ENCODE results near the gene RIPK1. TPM values are rescaled to one million over a fixed set of nuclear protein-coding genes. Genes with fewer than 3 reads are reported as not detected.

RIPK1 gene
- total RNA-seq, 1 donor from 2014 or later, result 14.7 TPM

DNA sequence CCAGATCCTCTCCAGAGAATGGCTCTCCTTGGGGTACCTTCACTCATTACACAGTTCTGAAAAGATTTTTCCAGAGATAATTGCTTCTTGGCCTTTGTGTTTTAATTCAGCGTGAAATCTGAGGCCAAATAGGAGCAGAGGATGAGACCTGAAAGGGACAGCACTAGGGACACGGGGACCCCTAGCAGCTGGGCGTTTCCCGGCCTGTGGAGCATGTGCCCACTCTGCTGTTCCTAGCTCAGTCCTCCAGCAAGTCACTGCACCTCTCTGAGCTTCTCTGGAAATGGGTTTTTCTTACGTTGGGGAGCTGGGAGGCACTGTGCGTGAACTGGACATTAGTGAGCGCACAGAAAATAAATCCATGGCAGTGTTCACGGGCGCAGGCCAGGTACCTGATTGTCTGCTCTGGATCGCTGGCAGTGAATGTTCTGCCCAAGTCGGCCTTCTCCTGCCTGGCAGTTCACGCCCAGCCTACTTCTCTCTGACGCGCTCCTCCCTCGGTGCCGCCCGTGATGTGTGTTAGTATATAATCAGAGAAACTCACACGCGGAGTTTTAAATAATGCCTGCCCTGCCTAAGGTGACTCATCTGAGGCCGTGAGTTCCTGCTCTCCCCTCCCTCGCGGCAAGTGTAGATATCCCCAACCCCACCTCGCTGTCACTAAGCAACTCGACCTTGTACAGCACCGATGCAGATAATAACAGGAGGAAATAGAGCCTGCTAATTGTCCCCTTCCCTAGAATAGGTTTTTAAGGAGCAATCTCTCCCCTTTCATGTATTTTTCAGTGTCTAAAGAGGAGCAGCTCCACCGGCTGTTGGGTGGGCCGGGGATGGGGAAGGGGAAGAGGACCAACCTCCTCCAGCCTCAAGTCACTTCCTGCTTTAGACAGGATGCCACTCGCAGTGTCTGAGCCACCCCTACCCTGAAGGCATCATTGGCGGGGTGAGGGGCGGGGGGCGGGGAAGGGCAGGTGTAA is 91.8 kb downstream of the RIPK1 start:
- Mint-ChIP-seq H3K4me1 (ENCODE audit: unreplicated experiment) (peaks cover 29% of the 10 kb centered on the region), H3K27me3 (peaks cover 26% of the 10 kb centered on the region), H3K36me3 (peaks cover 5% of the 10 kb centered on the region), H3K4me3 (peak overlapping the region; percentile 81), H3K27ac (peak overlapping the region; percentile 96), H3K9me3 (no peaks in the 10 kb centered on the region)
- TF ChIP-seq, protein P1, sequence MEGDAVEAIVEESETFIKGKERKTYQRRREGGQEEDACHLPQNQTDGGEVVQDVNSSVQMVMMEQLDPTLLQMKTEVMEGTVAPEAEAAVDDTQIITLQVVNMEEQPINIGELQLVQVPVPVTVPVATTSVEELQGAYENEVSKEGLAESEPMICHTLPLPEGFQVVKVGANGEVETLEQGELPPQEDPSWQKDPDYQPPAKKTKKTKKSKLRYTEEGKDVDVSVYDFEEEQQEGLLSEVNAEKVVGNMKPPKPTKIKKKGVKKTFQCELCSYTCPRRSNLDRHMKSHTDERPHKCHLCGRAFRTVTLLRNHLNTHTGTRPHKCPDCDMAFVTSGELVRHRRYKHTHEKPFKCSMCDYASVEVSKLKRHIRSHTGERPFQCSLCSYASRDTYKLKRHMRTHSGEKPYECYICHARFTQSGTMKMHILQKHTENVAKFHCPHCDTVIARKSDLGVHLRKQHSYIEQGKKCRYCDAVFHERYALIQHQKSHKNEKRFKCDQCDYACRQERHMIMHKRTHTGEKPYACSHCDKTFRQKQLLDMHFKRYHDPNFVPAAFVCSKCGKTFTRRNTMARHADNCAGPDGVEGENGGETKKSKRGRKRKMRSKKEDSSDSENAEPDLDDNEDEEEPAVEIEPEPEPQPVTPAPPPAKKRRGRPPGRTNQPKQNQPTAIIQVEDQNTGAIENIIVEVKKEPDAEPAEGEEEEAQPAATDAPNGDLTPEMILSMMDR (conservative IDR thresholded peaks at IDR 0.05), result no peak
- no peak for DNase-seq (ENCODE audit: extremely low spot score, unreplicated experiment)

DNA sequence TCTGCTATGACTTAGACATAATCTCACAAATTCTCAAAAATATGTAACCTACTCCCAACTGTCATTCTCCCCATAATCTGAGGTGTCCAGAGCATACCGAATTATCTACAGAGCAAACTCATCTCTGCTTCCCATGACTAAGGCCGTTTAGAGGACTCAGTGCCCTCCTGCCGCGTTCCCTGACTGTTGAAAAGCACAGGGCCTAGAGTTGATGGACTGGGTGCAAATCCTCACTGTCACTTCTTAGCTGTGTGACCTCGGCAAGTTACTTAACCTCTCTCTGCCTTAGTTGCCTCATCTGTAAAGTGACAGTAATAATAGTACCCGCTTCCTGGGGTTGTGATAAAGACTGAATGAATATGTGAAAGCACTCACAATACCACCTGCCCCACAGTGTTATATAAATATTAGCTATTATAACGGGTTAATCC is 93.8 kb downstream of the RIPK1 start:
- Mint-ChIP-seq H3K9me3 (no peaks in the 10 kb centered on the region), H3K4me1 (ENCODE audit: unreplicated experiment) (peaks cover 39% of the 10 kb centered on the region), H3K36me3 (peaks cover 4% of the 10 kb centered on the region), H3K4me3 (peak overlapping the region; percentile 88), H3K27ac (peak overlapping the region; percentile 85), H3K27me3 (peaks cover 22% of the 10 kb centered on the region)
- DNase-seq (ENCODE audit: extremely low spot score, unreplicated experiment), result no peak
- TF ChIP-seq, protein P1 (conservative IDR thresholded peaks at IDR 0.05), result no peak

DNA sequence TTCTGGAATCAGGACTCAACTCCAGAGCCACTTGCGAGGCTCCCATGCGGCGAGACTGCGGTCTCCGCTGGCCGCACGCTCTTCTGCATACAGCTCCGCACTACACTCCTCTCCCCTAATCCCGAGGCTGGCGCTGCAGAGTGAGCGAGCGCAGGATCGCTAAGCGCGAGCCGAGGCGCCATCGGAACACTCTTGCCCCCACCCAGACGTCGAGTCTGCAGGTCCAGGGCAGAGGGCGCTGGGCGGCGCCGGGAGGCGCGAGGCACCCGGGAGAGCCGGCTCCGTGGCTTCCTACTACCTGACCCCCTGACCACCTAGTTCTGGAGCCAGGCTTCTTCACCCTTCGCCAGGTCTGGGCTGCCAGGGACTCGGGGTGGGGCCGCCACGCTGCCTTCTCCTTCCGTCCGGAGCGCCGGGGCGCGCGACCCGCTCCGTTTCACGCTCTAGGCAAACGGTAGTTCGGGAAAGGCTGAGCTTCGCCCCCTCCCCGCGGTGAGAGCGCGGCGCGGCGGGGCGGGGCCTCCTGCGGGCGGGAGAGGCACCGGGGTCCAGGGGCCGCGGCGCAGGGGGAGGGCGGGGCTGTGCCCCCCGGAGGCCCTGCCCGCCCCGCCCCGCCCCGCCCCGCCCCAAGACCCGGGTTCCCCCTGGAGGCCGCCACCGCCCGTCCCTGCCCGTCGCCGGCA is 94.4 kb downstream of the RIPK1 start:
- Mint-ChIP-seq H3K9me3 (no peaks in the 10 kb centered on the region), H3K4me3 (peak overlapping the region; percentile 88), H3K4me1 (ENCODE audit: unreplicated experiment) (peaks cover 44% of the 10 kb centered on the region), H3K27me3 (peaks cover 22% of the 10 kb centered on the region), H3K27ac (peak overlapping the region; percentile 85), H3K36me3 (peaks cover 4% of the 10 kb centered on the region)
- peak; percentile 81 for DNase-seq (ENCODE audit: extremely low spot score, unreplicated experiment)
- TF ChIP-seq, protein P1 (conservative IDR thresholded peaks at IDR 0.05), result peak; percentile 37

DNA sequence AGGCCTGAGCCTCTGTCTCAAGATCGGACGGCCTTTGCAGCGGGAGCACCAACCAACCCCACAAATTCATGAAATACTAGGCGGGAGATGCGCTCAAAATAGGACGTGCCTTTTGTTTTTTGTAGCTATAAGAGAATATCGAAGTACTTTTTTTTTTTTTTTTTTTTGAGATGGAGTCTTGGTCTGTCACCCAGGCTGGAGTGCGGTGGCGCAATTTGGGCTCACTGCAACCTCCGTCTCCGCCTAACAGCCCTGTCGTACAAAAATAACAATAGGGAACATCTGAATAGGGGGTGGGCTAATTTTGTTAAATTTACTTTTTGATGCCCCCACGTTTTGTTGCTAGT is 94.9 kb downstream of the RIPK1 start:
- Mint-ChIP-seq H3K4me3 (peak overlapping the region; percentile 85), H3K4me1 (ENCODE audit: unreplicated experiment) (peaks cover 46% of the 10 kb centered on the region), H3K27me3 (peaks cover 22% of the 10 kb centered on the region), H3K27ac (peak overlapping the region; percentile 66), H3K36me3 (peaks cover 4% of the 10 kb centered on the region), H3K9me3 (no peaks in the 10 kb centered on the region)
- TF ChIP-seq, protein P1 (conservative IDR thresholded peaks at IDR 0.05), result no peak
- DNase-seq (ENCODE audit: extremely low spot score, unreplicated experiment), result no peak

DNA sequence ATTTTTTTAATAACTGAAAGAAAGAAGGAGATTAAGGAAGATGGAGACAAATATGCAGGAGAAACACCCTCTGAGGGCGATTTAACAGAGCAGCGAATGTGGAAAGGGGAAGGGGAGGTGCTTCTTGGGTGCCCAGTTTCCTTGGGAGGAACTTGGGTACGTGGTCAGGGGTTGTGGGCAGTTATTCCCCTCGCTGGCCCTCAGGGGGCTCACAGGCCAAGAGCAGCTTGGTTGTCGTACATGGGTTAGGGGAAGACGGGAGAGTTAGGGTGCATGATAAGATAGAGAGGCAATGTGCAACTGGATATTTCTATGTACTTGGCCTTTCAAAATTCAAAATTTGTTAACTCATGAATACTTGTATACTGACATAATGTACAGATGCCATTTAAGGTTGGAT is 96.1 kb downstream of the RIPK1 start:
- Mint-ChIP-seq H3K4me1 (ENCODE audit: unreplicated experiment) (peaks cover 46% of the 10 kb centered on the region), H3K4me3 (no peak overlapping the region), H3K27me3 (peaks cover 20% of the 10 kb centered on the region), H3K36me3 (peaks cover 4% of the 10 kb centered on the region), H3K9me3 (no peaks in the 10 kb centered on the region), H3K27ac (no peak overlapping the region)
- DNase-seq (ENCODE audit: extremely low spot score, unreplicated experiment), result no peak
- TF ChIP-seq, protein P1 (conservative IDR thresholded peaks at IDR 0.05), result peak; percentile 41

Other genes starting within 250 kb of the RIPK1 start
- gene SERPINB1, start 226.6 kb upstream of the RIPK1 start, total RNA-seq (ENCODE audit: low replicate concordance), result 31.2 and 52.0 TPM in 2 replicates
- 6.0 and 6.5 TPM in 2 replicates for gene SERPINB9, start 165.2 kb upstream of the RIPK1 start, total RNA-seq (ENCODE audit: low replicate concordance)
- 57.5 and 61.2 TPM in 2 replicates for gene SERPINB6, start 96.9 kb upstream of the RIPK1 start, total RNA-seq (ENCODE audit: low replicate concordance)
- gene NQO2, start 68.6 kb upstream of the RIPK1 start, total RNA-seq (ENCODE audit: low replicate concordance), result 19.1 and 19.5 TPM in 2 replicates
- 50.3 and 56.2 TPM in 2 replicates for gene BPHL, start 50.2 kb downstream of the RIPK1 start, total RNA-seq (ENCODE audit: low replicate concordance)
- 51.8 and 62.9 TPM in 2 replicates for gene TUBB2A, start 89.0 kb downstream of the RIPK1 start, total RNA-seq (ENCODE audit: low replicate concordance)
- 37.8 and 158 TPM in 2 replicates for gene TUBB2B, start 159.2 kb downstream of the RIPK1 start, total RNA-seq (ENCODE audit: low replicate concordance)
- gene PSMG4, start 190.5 kb downstream of the RIPK1 start, total RNA-seq (ENCODE audit: low replicate concordance), result 18.1 and 24.1 TPM in 2 replicates